CD8-positive, alpha-beta memory T cell (primary cell): Measurements from ENCODE around the gene EFHC1. TPM values are rescaled to one million over a fixed set of nuclear protein-coding genes. Genes with fewer than 3 reads are reported as not detected.
A peak's percentile ranks its signal among the peaks of the same experiment; 100 is the strongest.

Source experiments
- CTCF ChIA-PET: fragments of 350-600 bp; sonication (Branson Sonifier 250); formaldehyde crosslinking; loops from one replicate; lab custom pipeline; 2021; ENCODE audit warnings: antibody characterized with exemption; lab: Charles Lee
- POLR2A ChIA-PET: fragments of 350-600 bp; sonication (Branson Sonifier 250); formaldehyde crosslinking; loops from one replicate; lab custom pipeline; 2021; ENCODE audit warnings: antibody characterized with exemption; lab: Charles Lee
- DNase-seq, 5 donors: peaks; one replicate each; pipeline versions ENCODE4 v3.0.0 to v3.0.0-alpha.2; 2020 to 2022; ENCODE audit warnings: mixed read lengths in 1 of 5
- H3K27ac ChIP-seq: one replicate; pipeline ENCODE4 v1.7.0; 2013; ENCODE audit warnings: low read depth, mild to moderate bottlenecking, low read length, moderate library complexity
- H3K27me3 ChIP-seq: 2 replicates; pipeline ENCODE4 v1.7.0; 2013; ENCODE audit warnings: low read length, mild to moderate bottlenecking; ENCODE audit not compliant: insufficient read depth, poor library complexity, severe bottlenecking
- H3K36me3 ChIP-seq: 2 replicates; pipeline ENCODE4 v1.7.0; 2013; ENCODE audit warnings: mild to moderate bottlenecking, low read length, moderate library complexity; ENCODE audit not compliant: insufficient read depth
- H3K4me1 ChIP-seq: 2 replicates; pipeline ENCODE4 v1.7.0; 2013; ENCODE audit warnings: mild to moderate bottlenecking, low read length, moderate library complexity; ENCODE audit not compliant: insufficient read depth
- H3K4me3 ChIP-seq: 2 replicates; pipeline ENCODE4 v1.7.0; 2013; ENCODE audit warnings: mild to moderate bottlenecking, low read length
- H3K9me3 ChIP-seq: 2 replicates; pipeline ENCODE4 v1.7.0; 2013; ENCODE audit warnings: mild to moderate bottlenecking, low read length
- H3K27ac Mint-ChIP-seq, 8 donors: one replicate each; pipeline ENCODE4 v1.8.0; 2020 to 2021; ENCODE audit warnings: mixed read lengths in 8 of 8, mild to moderate bottlenecking in 6 of 8, inconsistent platforms in 3 of 8, moderate library complexity in 3 of 8
- H3K27me3 Mint-ChIP-seq, 2 donors: one replicate each; pipeline ENCODE4 v1.8.0; 2020 to 2021; ENCODE audit warnings: mixed read lengths in 2 of 2, mild to moderate bottlenecking in 1 of 2, moderate library complexity in 1 of 2
- H3K36me3 Mint-ChIP-seq, 3 donors: one replicate each; pipeline ENCODE4 v1.8.0; 2020 to 2021; ENCODE audit warnings: mixed read lengths in 3 of 3, inconsistent platforms in 1 of 3, mild to moderate bottlenecking in 1 of 3
- H3K4me1 Mint-ChIP-seq, 3 donors: one replicate each; pipeline ENCODE4 v1.8.0; 2020 to 2021; ENCODE audit warnings: mixed read lengths in 3 of 3, inconsistent platforms in 1 of 3, mild to moderate bottlenecking in 1 of 3
- H3K4me3 Mint-ChIP-seq, 7 donors: one replicate each; pipeline ENCODE4 v1.8.0; 2020 to 2021; ENCODE audit warnings: mixed read lengths in 7 of 7, mild to moderate bottlenecking in 6 of 7, moderate library complexity in 4 of 7, inconsistent platforms in 2 of 7
- H3K9me3 Mint-ChIP-seq, 5 donors: one replicate each; pipeline ENCODE4 v1.8.0; 2020 to 2022; ENCODE audit warnings: mixed read lengths in 5 of 5, mild to moderate bottlenecking in 3 of 5, moderate library complexity in 2 of 5, inconsistent platforms in 1 of 5
- polyA plus RNA-seq: library from polyadenylated mRNA; unstranded; fragments of 300-500 nt; fragmentation: Illumina TruSeq; gene quantifications from one replicate; pipeline ENCODE4 v1.2.3, GENCODE V29; 2021
- total RNA-seq, 2 experiments: library from RNA; stranded (reverse); gene quantifications; one replicate each; pipeline ENCODE4 v1.2.3, GENCODE V29; 2021

EFHC1 gene
- total and polyA plus RNA-seq, 3 experiments from 2014 or later, result 1.9 to 5.1 (median 2.6) TPM

- ChIA-PET POLR2A (no interaction called here), CTCF (interaction anchor here (1.0 to 1.1 kb wide), 2 partner anchors 10 to 11 kb away, joined by 3 read pairs; no protein-coding TSS in a partner anchor)
- H3K9me3 ChIP-seq, result no peaks in the 10 kb centered on the region
These were observed 104.8 kb downstream of the EFHC1 start for GRCh38 chr6:52524918-52525317.

DNA sequence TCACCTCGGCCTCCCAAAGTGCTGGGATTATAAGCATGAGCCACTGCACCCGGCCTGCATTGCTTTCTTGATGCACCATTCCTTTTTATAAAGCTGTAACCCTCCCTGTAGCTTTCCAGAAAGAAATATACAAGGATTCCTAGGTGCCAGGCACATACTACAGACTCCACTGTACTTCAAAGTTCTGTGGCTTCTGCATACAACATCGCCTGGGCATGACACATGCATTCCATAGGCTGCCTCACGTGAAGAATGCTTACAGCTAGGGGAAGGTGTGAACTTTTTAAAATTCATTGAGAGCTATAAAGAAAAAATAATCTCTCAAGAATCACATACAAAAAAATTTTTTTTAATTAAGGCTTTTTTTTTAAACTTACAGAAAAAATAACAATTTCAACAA, 106.5 kb downstream of the EFHC1 start:
- Histone ChIP-seq H3K4me1 (no peaks in the 10 kb centered on the region), H3K4me3 (no peak overlapping the region), H3K27ac (no peak overlapping the region), H3K9me3 (no peaks in the 10 kb centered on the region), H3K36me3 (no peaks in the 10 kb centered on the region), H3K27me3 (no peaks in the 10 kb centered on the region)
- Mint-ChIP-seq H3K27me3 (no peaks in the 10 kb centered on the region), H3K4me1 (peaks cover 2 to 21% (median 10%) of the 10 kb centered on the region in 3 donors), H3K27ac (no peak overlapping the region), H3K36me3 (peaks cover 0 to 7% (median 3%) of the 10 kb centered on the region in 3 donors), H3K9me3 (no peaks in the 10 kb centered on the region), H3K4me3 (no peak overlapping the region)
- ChIA-PET POLR2A (no interaction called here), CTCF (interaction anchor here (2.1 kb wide), 1 partner anchor 11 kb away, joined by 4 read pairs; no protein-coding TSS in a partner anchor)
- DNase-seq, result no peak

More at GRCh38 chr6:52524918-52525317, 104.8 kb downstream of the EFHC1 start:
- H3K4me3 Mint-ChIP-seq, result no peak overlapping the region
- Histone ChIP-seq H3K27me3 (no peaks in the 10 kb centered on the region), H3K36me3 (no peaks in the 10 kb centered on the region), H3K27ac (no peak overlapping the region), H3K4me3 (no peak overlapping the region), H3K4me1 (no peaks in the 10 kb centered on the region)
- no peaks in the 10 kb centered on the region for H3K27me3 Mint-ChIP-seq
- peaks cover 0 to 6% (median 5%) of the 10 kb centered on the region in 3 donors for H3K36me3 Mint-ChIP-seq
- H3K27ac Mint-ChIP-seq, result no peak overlapping the region
- DNase-seq, result no peak
- no peaks in the 10 kb centered on the region for H3K9me3 Mint-ChIP-seq
- peaks cover 3 to 21% (median 13%) of the 10 kb centered on the region in 3 donors for H3K4me1 Mint-ChIP-seq

DNA sequence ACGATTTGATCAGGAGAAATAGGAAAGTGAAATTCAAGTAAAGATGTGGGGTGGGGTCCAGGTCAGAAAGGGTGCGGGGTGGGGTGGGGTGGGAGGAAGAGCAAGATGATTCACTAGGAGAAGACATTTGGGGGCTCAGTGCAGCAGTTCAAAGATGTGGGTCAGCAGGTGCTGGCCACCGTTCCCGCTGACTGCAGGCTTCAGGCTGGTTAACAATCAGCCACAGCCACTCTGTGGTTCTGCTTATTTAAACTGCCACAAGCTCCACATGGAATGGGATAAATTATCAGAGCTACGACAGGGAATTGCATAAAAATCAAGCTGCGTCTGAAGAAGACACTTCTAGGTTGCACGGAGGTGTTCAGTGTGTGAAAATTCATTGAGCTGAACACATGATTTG, 107.3 kb downstream of the EFHC1 start:
- H3K36me3 Mint-ChIP-seq, result peaks cover 0 to 7% (median 6%) of the 10 kb centered on the region in 3 donors
- DNase-seq, result no peak
- Histone ChIP-seq H3K36me3 (no peaks in the 10 kb centered on the region), H3K27me3 (no peaks in the 10 kb centered on the region), H3K9me3 (no peaks in the 10 kb centered on the region), H3K4me3 (no peak overlapping the region), H3K4me1 (no peaks in the 10 kb centered on the region), H3K27ac (no peak overlapping the region)
- CTCF ChIA-PET, result interaction anchor here (2.1 kb wide), 1 partner anchor 12 kb away, joined by 4 read pairs; no protein-coding TSS in a partner anchor
- no peaks in the 10 kb centered on the region for H3K27me3 Mint-ChIP-seq
- POLR2A ChIA-PET, result no interaction called here
- H3K27ac Mint-ChIP-seq, result no peak overlapping the region
- H3K4me3 Mint-ChIP-seq, result no peak overlapping the region
- H3K9me3 Mint-ChIP-seq, result no peaks in the 10 kb centered on the region
- peaks cover 2 to 21% (median 10%) of the 10 kb centered on the region in 3 donors for H3K4me1 Mint-ChIP-seq

DNA sequence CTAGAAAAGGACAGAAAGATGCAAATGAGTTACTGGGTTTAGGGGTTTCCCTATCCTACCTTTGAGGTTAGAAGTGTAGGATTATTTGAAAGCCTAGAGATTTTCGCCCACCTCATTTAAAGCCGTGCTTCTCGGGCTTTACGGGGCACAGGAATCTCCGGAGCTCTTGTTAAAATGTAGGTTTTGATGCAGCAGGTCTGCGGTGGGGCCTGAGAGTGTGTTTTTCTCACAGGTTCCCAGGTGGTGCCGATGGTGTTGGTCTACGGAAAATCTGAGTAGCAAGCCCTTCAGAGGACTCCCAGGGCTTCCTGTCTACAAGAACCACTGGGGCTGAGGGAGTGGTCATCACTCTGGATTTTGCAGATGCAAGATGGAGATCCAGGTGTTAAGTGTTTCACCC, 109.2 kb downstream of the EFHC1 start:
- peaks cover 0 to 16% (median 3%) of the 10 kb centered on the region in 3 donors for H3K36me3 Mint-ChIP-seq
- Histone ChIP-seq H3K27me3 (no peaks in the 10 kb centered on the region), H3K9me3 (no peaks in the 10 kb centered on the region), H3K4me3 (no peak overlapping the region), H3K27ac (no peak overlapping the region), H3K36me3 (no peaks in the 10 kb centered on the region), H3K4me1 (no peaks in the 10 kb centered on the region)
- peak overlapping the region in 1 of 8 donors; percentile 27 for H3K27ac Mint-ChIP-seq
- no peak for DNase-seq
- ChIA-PET POLR2A (no interaction called here), CTCF (no interaction called here)
- H3K27me3 Mint-ChIP-seq, result peaks cover 0 to 1% of the 10 kb centered on the region in 2 donors
- no peaks in the 10 kb centered on the region for H3K9me3 Mint-ChIP-seq
- H3K4me3 Mint-ChIP-seq, result no peak overlapping the region
- H3K4me1 Mint-ChIP-seq, result peaks cover 2 to 7% (median 5%) of the 10 kb centered on the region in 3 donors

DNA sequence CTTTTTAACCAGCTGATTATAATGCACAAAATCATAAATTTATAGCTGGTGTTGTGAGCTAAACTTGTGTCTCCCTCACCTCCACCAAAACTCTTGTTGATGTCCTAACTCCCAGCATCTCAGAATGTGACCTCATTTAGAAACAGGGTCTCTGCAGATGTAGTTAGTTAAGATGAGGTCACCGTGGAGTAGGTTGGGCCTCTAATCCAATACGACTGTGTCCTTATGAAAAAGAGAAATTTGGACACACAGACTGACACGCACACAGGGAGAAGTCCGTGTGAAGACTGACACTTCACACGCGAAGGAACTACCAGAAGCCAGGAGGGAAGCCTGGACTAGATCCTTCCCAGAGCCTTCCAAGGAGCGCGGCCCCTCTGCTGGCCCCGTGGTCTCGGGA, 110.2 kb downstream of the EFHC1 start:
- ChIA-PET POLR2A (no interaction called here), CTCF (no interaction called here)
- H3K36me3 ChIP-seq, result no peaks in the 10 kb centered on the region
- Mint-ChIP-seq H3K9me3 (no peaks in the 10 kb centered on the region), H3K4me3 (no peak overlapping the region), H3K4me1 (peaks cover 8 to 12% (median 8%) of the 10 kb centered on the region in 3 donors), H3K36me3 (peaks cover 0 to 22% (median 5%) of the 10 kb centered on the region in 3 donors), H3K27ac (no peak overlapping the region), H3K27me3 (peaks cover 0 to 3% of the 10 kb centered on the region in 2 donors)
- DNase-seq, result no peak
- H3K27me3 ChIP-seq, result no peaks in the 10 kb centered on the region
- H3K4me3 ChIP-seq, result no peak overlapping the region
- H3K27ac ChIP-seq, result no peak overlapping the region
- no peaks in the 10 kb centered on the region for H3K9me3 ChIP-seq
- H3K4me1 ChIP-seq, result no peaks in the 10 kb centered on the region

DNA sequence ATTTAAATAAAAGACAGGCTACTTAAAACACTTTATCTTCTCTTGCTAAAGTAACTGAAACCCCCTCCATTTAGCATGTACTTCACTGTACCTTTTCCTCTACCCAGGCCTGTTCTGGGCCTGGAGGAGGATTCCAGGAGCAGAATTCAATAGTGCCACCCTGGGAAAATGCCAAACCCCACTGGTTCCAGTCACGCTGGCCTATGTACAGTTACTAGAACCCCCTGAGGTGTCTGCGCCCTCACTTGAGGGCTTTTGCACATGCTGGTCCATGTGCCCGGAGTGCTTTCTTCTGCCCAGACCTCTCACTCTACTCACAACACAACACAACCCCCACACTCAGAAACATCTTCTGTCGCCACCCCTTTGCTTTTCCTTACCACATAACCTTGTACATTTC, 111.3 kb downstream of the EFHC1 start:
- no peaks in the 10 kb centered on the region for H3K9me3 ChIP-seq
- Mint-ChIP-seq H3K9me3 (no peaks in the 10 kb centered on the region), H3K27ac (peak overlapping the region in 3 of 8 donors; percentile 7 to 77 (median 29)), H3K36me3 (peaks cover 0 to 23% (median 5%) of the 10 kb centered on the region in 3 donors), H3K4me3 (no peak overlapping the region), H3K27me3 (peaks cover 0 to 3% of the 10 kb centered on the region in 2 donors), H3K4me1 (peaks cover 16 to 19% (median 19%) of the 10 kb centered on the region in 3 donors)
- H3K27me3 ChIP-seq, result no peaks in the 10 kb centered on the region
- no peak for DNase-seq
- H3K27ac ChIP-seq, result no peak overlapping the region
- POLR2A ChIA-PET, result no interaction called here
- H3K36me3 ChIP-seq, result no peaks in the 10 kb centered on the region
- no peak overlapping the region for H3K4me3 ChIP-seq
- peaks cover 10% of the 10 kb centered on the region for H3K4me1 ChIP-seq
- CTCF ChIA-PET, result no interaction called here

GRCh38 chr6:52531834-52532233, 111.7 kb downstream of the EFHC1 start:
- Histone ChIP-seq H3K36me3 (no peaks in the 10 kb centered on the region), H3K4me3 (no peak overlapping the region), H3K27ac (no peak overlapping the region), H3K9me3 (no peaks in the 10 kb centered on the region), H3K4me1 (peaks cover 14% of the 10 kb centered on the region), H3K27me3 (no peaks in the 10 kb centered on the region)
- no peaks in the 10 kb centered on the region for H3K9me3 Mint-ChIP-seq
- ChIA-PET POLR2A (no interaction called here), CTCF (no interaction called here)
- peaks cover 0 to 3% of the 10 kb centered on the region in 2 donors for H3K27me3 Mint-ChIP-seq
- H3K4me3 Mint-ChIP-seq, result no peak overlapping the region
- H3K36me3 Mint-ChIP-seq, result peaks cover 0 to 23% (median 5%) of the 10 kb centered on the region in 3 donors
- H3K4me1 Mint-ChIP-seq, result peaks cover 20 to 23% (median 23%) of the 10 kb centered on the region in 3 donors
- peak overlapping the region in 3 of 8 donors; percentile 7 to 77 (median 29) for H3K27ac Mint-ChIP-seq
- DNase-seq, result no peak

DNA sequence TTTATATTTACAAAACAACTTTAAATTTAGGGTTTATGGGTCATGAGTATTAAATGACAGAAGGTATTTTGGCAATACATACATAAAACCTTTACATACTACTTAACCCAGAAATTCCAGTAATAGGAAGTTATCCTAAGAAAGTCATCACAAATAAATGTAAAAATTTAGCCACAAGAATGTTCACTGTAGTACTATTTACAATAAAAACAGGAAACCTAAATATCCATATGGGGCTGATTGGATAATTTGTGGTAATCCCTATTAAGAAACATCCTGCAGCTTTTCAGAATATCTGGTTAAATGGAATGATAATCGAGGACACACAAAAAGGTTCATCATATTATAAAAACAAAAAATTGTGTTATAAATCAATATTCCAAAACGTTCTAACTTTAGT, 112.3 kb downstream of the EFHC1 start:
- H3K4me3 ChIP-seq, result no peak overlapping the region
- H3K27me3 ChIP-seq, result no peaks in the 10 kb centered on the region
- ChIA-PET POLR2A (no interaction called here), CTCF (no interaction called here)
- no peak for DNase-seq
- no peak overlapping the region for H3K4me3 Mint-ChIP-seq
- H3K4me1 Mint-ChIP-seq, result peaks cover 27 to 30% (median 29%) of the 10 kb centered on the region in 3 donors
- no peak overlapping the region for H3K27ac ChIP-seq
- no peaks in the 10 kb centered on the region for H3K9me3 ChIP-seq
- peaks cover 0 to 3% of the 10 kb centered on the region in 2 donors for H3K27me3 Mint-ChIP-seq
- no peaks in the 10 kb centered on the region for H3K36me3 ChIP-seq
- no peaks in the 10 kb centered on the region for H3K9me3 Mint-ChIP-seq
- peaks cover 0 to 23% (median 5%) of the 10 kb centered on the region in 3 donors for H3K36me3 Mint-ChIP-seq
- H3K4me1 ChIP-seq, result peaks cover 21% of the 10 kb centered on the region
- no peak overlapping the region for H3K27ac Mint-ChIP-seq
